ENCODE measurements around the gene CAPSL. TPM values are rescaled to one million over a fixed set of nuclear protein-coding genes. Genes with fewer than 3 reads are reported as not detected.
A peak's percentile ranks its signal among the peaks of the same experiment; 100 is the strongest.

CAPSL gene
- total RNA-seq, 4 donors from 2014 or later, result not detected

GRCh38 chr5:35855187-35855586 lies 83.2 kb downstream of the CAPSL start:
- H3K36me3 ChIP-seq, result no peaks in the 10 kb centered on the region
- no peaks in the 10 kb centered on the region for H3K27me3 ChIP-seq
- peak overlapping the region in 1 of 4 donors; percentile 8 for H3K27ac ChIP-seq

More at GRCh38 chr5:35855187-35855586, 83.2 kb downstream of the CAPSL start:
- H3K4me1 ChIP-seq, result peaks cover 0 to 10% (median 0%) of the 10 kb centered on the region in 3 donors
- intact Hi-C loops (cut with DNase I), result no loop called here
- H3K4me3 ChIP-seq, result no peak overlapping the region
- H3K9me3 ChIP-seq, result no peaks in the 10 kb centered on the region
- no peak for DNase-seq
- no peak for TF ChIP-seq POLR2A (IDR thresholded peaks at IDR 0.05)
- no peak for TF ChIP-seq CTCF (IDR thresholded peaks at IDR 0.05)
- WGBS, 2 donors, result 33 to 61% methylated on average over 1 of the region's 1 CpG

Small RNA genes within 50 kb of the gene (small RNA-seq; reads per million reads assigned to genes)
- 0 reads per million in 4 donors for gene AC112204.1

Other genes starting within 250 kb of the CAPSL start
- gene IL7R, start 81.7 kb downstream of the CAPSL start, total RNA-seq, result 10 to 100 TPM in 3 of 4 donors, 1 to 10 TPM in 1; 4.4 to 19.1 (median 11.1) TPM
- gene UGT3A1, start 52.8 kb upstream of the CAPSL start, total RNA-seq, result under 1 TPM in 1 of 4 donors, not detected in 3; 0.11 TPM
- gene UGT3A2, start 128.3 kb upstream of the CAPSL start, total RNA-seq, result not detected
- 10 to 100 TPM in 1 of 4 donors, 1 to 10 TPM in 3; 6.9 to 23.2 (median 8.8) TPM for gene LMBRD2, start 213.3 kb upstream of the CAPSL start, total RNA-seq
- gene SKP2, start 213.5 kb upstream of the CAPSL start, total RNA-seq, result 10 to 100 TPM; 10.3 to 41.5 (median 23.6) TPM

Measured in esophagus squamous epithelium (tissue), 5 donors.